Measurements from ENCODE around the gene GREM1. TPM values are rescaled to one million over a fixed set of nuclear protein-coding genes. Genes with fewer than 3 reads are reported as not detected.

GREM1 gene
- total RNA-seq, 1 donor from 2014 or later: not detected

- intact Hi-C loops (cut with DNase I): no loop called here
- no peak for ATAC-seq (ENCODE audit: poor library complexity)
- DNase-seq: no peak
Measured at GRCh38 chr15:32722136-32722535, 4.3 kb downstream of the GREM1 start.

- intact Hi-C loops (cut with DNase I): no loop called here
- DNase-seq (no peak), ATAC-seq (ENCODE audit: poor library complexity) (no peak)
Measured at GRCh38 chr15:32723171-32723948, 5.6 kb downstream of the GREM1 start.

- DNase-seq (no peak), ATAC-seq (ENCODE audit: poor library complexity) (no peak)
- intact Hi-C loops (cut with DNase I): no loop called here
Measured at GRCh38 chr15:32729700-32730395, 12.0 kb downstream of the GREM1 start.

GRCh38 chr15:32730677-32731654 is 13.2 kb downstream of the GREM1 start:
- DNase-seq: peak; percentile 41
- intact Hi-C loops (cut with DNase I): no loop called here
- ATAC-seq (ENCODE audit: poor library complexity): no peak

GRCh38 chr15:32732574-32733157 is 14.9 kb downstream of the GREM1 start:
- no peak for ATAC-seq (ENCODE audit: poor library complexity)
- intact Hi-C loops (cut with DNase I): no loop called here
- no peak for DNase-seq

- ATAC-seq (ENCODE audit: poor library complexity) (no peak), DNase-seq (no peak)
- intact Hi-C loops (cut with DNase I): no loop called here
Measured at GRCh38 chr15:32733281-32733680, 15.5 kb downstream of the GREM1 start.

- DNase-seq (no peak), ATAC-seq (ENCODE audit: poor library complexity) (no peak)
- intact Hi-C loops (cut with DNase I): no loop called here
Measured at GRCh38 chr15:32735989-32736700, 18.3 kb downstream of the GREM1 start.

- intact Hi-C loops (cut with DNase I): no loop called here
Measured at GRCh38 chr15:32736701-32737061, 18.9 kb downstream of the GREM1 start.

GRCh38 chr15:32737304-32737703 is 19.5 kb downstream of the GREM1 start:
- DNase-seq (no peak), ATAC-seq (ENCODE audit: poor library complexity) (no peak)
- intact Hi-C loops (cut with DNase I): no loop called here

More at GRCh38 chr15:32736701-32737061, 18.9 kb downstream of the GREM1 start:
- no peak for ATAC-seq (ENCODE audit: poor library complexity)
- DNase-seq: no peak

- DNase-seq (no peak), ATAC-seq (ENCODE audit: poor library complexity) (no peak)
- intact Hi-C loops (cut with DNase I): no loop called here
Measured at GRCh38 chr15:32738666-32739065, 20.9 kb downstream of the GREM1 start.

GRCh38 chr15:32739522-32740063 is 21.8 kb downstream of the GREM1 start:
- DNase-seq (no peak), ATAC-seq (ENCODE audit: poor library complexity) (no peak)
- intact Hi-C loops (cut with DNase I): no loop called here

- DNase-seq (no peak), ATAC-seq (ENCODE audit: poor library complexity) (no peak)
- intact Hi-C loops (cut with DNase I): no loop called here
Measured at GRCh38 chr15:32743411-32744140, 25.8 kb downstream of the GREM1 start.

- intact Hi-C loops (cut with DNase I): no loop called here
- no peak for ATAC-seq (ENCODE audit: poor library complexity)
- DNase-seq: no peak
Measured at GRCh38 chr15:32746116-32746857, 28.5 kb downstream of the GREM1 start.

- DNase-seq: no peak
- no peak for ATAC-seq (ENCODE audit: poor library complexity)
- intact Hi-C loops (cut with DNase I): no loop called here
Measured at GRCh38 chr15:32747921-32748342, 30.1 kb downstream of the GREM1 start.

- intact Hi-C loops (cut with DNase I): no loop called here
- no peak for DNase-seq
- no peak for ATAC-seq (ENCODE audit: poor library complexity)
Measured at GRCh38 chr15:32750979-32751378, 33.2 kb downstream of the GREM1 start.

GRCh38 chr15:32757426-32757825 is 39.6 kb downstream of the GREM1 start:
- ATAC-seq (ENCODE audit: poor library complexity) (no peak), DNase-seq (no peak)
- intact Hi-C loops (cut with DNase I): no loop called here

- intact Hi-C loops (cut with DNase I): no loop called here
- DNase-seq: no peak
- no peak for ATAC-seq (ENCODE audit: poor library complexity)
Measured at GRCh38 chr15:32763295-32763694, 45.5 kb downstream of the GREM1 start.

All from Right ventricle myocardium superior (tissue), 1 donor.